K562 (cell line): Measurements from ENCODE around the gene RNGTT.

Experiments used
- BRCA1 ChIP-seq, 2 experiments: fragments of 450-650 bp in 1 of 2; sonication (generic) in 1 of 2; formaldehyde crosslinking in 1 of 2; IDR thresholded peaks; 2 replicates each; pipeline versions ENCODE4 v1.5.0 to v1.6.1; 2017 to 2020; ENCODE audit warnings: mild to moderate bottlenecking in 1 of 2, missing genetic modification reagents in 1 of 2
- CBX2 ChIP-seq: fragments of 200-600 bp; sonication (generic); IDR thresholded peaks from one replicate; pipeline ENCODE4 v1.6.1; 2012; ENCODE audit warnings: mild to moderate bottlenecking, low read length, inconsistent platforms; ENCODE audit not compliant: insufficient read depth, poor library complexity, severe bottlenecking
- CTCF ChIP-seq, 3 experiments: IDR thresholded peaks in 2 of 3; conservative IDR thresholded peaks in 1 of 3; 2 replicates each; pipeline ENCODE4 v1.5.1; 2011 to 2012; ENCODE audit warnings: low read length in 3 of 3, mild to moderate bottlenecking in 3 of 3, control low read depth in 2 of 3, improper control_type of control experiment in 1 of 3, inconsistent platforms in 1 of 3, low read depth in 1 of 3, mixed read lengths in 1 of 3, moderate library complexity in 1 of 3; ENCODE audit not compliant: insufficient read depth in 2 of 3
- EZH2 ChIP-seq: IDR thresholded peaks from 2 replicates; pipeline ENCODE4 v1.6.1; 2012; ENCODE audit warnings: low read depth, mild to moderate bottlenecking, inconsistent platforms, low read length, borderline replicate concordance
- NR2C1 ChIP-seq, 2 experiments: fragments of 450-650 bp; IDR thresholded peaks; 2 replicates each; pipeline ENCODE4 v1.6.1; 2017; ENCODE audit warnings: mild to moderate bottlenecking in 2 of 2, antibody characterized with exemption in 1 of 2, inconsistent platforms in 1 of 2, missing compliant biosample characterization in 1 of 2, missing genetic modification characterization in 1 of 2
- POU5F1 ChIP-seq: fragments of 150-350 bp; IDR thresholded peaks from 2 replicates; pipeline ENCODE4 v1.6.1; 2014; ENCODE audit warnings: borderline replicate concordance, low read length, low read depth, mild to moderate bottlenecking; ENCODE audit not compliant: partially characterized antibody
- SP1 ChIP-seq: sonication (generic); formaldehyde crosslinking; IDR thresholded peaks from 2 replicates; pipeline ENCODE4 v1.8.1; 2022; ENCODE audit warnings: mild to moderate bottlenecking, missing genetic modification reagents
- TAF15 ChIP-seq: fragments of 200-400 bp; formaldehyde crosslinking; IDR thresholded peaks from 2 replicates; pipeline ENCODE4 v1.6.1; 2017; ENCODE audit warnings: mild to moderate bottlenecking, low read depth, low read length, moderate library complexity
- ZNF274 ChIP-seq: IDR thresholded peaks from 2 replicates; pipeline ENCODE4 v1.6.1; 2011; ENCODE audit warnings: low read depth, mild to moderate bottlenecking, low read length, moderate library complexity, borderline replicate concordance
- TF ChIP-seq, protein P1 (sequence below): fragments of 250-450 bp; sonication (Bioruptor Pico); IDR thresholded peaks from 2 replicates; pipeline ENCODE4 v1.5.0; 2020; ENCODE audit warnings: mild to moderate bottlenecking, borderline replicate concordance

DNA sequence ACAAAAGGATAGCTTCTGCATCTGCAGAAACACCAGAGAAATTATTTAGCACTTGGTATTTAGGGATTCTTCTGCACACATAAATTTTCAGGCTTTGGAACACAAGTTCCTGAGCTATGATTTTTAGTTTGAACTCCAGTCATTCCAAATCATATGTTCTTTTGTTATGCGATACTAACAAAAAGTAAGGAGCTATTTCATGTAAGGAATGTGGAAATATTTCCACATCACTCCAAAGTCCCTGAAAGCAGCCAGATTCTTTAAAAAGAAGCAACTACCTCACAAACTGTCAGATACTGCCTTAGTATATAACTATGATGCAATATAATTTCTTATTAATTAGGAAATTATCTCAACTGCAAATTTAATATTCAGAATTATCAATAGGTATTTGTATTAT lies 106.9 kb downstream of the RNGTT start:
- TF ChIP-seq NR2C1 (IDR thresholded peaks at IDR 0.05) (no peak), NR2C1 (tag; IDR thresholded peaks at IDR 0.05) (no peak), CTCF (IDR thresholded peaks at IDR 0.05 in 2 of 3, conservative IDR thresholded peaks at IDR 0.05 in 1 of 3; ENCODE audit: insufficient read depth in 2 of 3, low read depth in 1 of 3, low read length in 3 of 3) (no peak), POU5F1 (no peak), CBX2 (no peak), BRCA1 (IDR thresholded peaks at IDR 0.05) (no peak), BRCA1 (CRISPR knock-in tag; IDR thresholded peaks at IDR 0.05) (no peak), ZNF274 (no peak), EZH2 (no peak), TAF15 (no peak), SP1 (CRISPR knock-in tag) (no peak)
- TF ChIP-seq, protein P1, sequence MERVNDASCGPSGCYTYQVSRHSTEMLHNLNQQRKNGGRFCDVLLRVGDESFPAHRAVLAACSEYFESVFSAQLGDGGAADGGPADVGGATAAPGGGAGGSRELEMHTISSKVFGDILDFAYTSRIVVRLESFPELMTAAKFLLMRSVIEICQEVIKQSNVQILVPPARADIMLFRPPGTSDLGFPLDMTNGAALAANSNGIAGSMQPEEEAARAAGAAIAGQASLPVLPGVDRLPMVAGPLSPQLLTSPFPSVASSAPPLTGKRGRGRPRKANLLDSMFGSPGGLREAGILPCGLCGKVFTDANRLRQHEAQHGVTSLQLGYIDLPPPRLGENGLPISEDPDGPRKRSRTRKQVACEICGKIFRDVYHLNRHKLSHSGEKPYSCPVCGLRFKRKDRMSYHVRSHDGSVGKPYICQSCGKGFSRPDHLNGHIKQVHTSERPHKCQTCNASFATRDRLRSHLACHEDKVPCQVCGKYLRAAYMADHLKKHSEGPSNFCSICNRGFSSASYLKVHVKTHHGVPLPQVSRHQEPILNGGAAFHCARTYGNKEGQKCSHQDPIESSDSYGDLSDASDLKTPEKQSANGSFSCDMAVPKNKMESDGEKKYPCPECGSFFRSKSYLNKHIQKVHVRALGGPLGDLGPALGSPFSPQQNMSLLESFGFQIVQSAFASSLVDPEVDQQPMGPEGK = no peak
